ENCODE results near the gene HPSE2.

HPSE2 gene

DNA sequence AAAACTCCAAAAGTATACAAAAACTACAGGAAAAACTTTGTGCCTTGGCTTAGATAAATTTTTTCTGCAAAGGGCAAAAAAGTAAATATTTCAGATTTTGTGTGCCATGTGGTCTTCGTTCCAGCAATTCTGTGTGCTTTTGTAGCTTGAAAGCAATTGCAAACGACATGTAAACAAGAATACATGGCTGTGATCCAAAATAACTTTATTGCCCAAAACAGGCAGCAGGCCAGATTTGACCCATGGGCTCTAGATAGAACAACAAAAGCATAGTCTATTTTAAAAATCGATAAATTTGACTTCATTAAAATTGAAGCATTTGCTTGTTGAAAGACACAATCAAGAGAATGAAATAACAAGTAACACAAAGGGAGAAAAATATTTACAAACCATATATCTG is 336.6 kb downstream of the HPSE2 start:
- no peak for TF ChIP-seq TEAD4 (IDR thresholded peaks at IDR 0.05)
- no peak for TF ChIP-seq YY1 (IDR thresholded peaks at IDR 0.05; ENCODE audit: low read depth)
- TF ChIP-seq MAX (IDR thresholded peaks at IDR 0.05) = no peak
- no peak for TF ChIP-seq ZBTB7A (IDR thresholded peaks at IDR 0.05; ENCODE audit: low read depth)
- no peak for TF ChIP-seq TCF12 (IDR thresholded peaks at IDR 0.05; ENCODE audit: low read depth)
- no peak for TF ChIP-seq TAF1 (IDR thresholded peaks at IDR 0.05; ENCODE audit: low read depth)
- TF ChIP-seq EP300 (IDR thresholded peaks at IDR 0.05; ENCODE audit: borderline replicate concordance) = no peak
- no peak for TF ChIP-seq CEBPB (IDR thresholded peaks at IDR 0.05)
- TF ChIP-seq FOXM1 (IDR thresholded peaks at IDR 0.05; ENCODE audit: borderline replicate concordance, low read depth) = no peak
- TF ChIP-seq REST (IDR thresholded peaks at IDR 0.05; ENCODE audit: low read depth) = no peak
- TF ChIP-seq, protein P1, sequence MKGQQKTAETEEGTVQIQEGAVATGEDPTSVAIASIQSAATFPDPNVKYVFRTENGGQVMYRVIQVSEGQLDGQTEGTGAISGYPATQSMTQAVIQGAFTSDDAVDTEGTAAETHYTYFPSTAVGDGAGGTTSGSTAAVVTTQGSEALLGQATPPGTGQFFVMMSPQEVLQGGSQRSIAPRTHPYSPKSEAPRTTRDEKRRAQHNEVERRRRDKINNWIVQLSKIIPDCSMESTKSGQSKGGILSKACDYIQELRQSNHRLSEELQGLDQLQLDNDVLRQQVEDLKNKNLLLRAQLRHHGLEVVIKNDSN (IDR thresholded peaks at IDR 0.05) = no peak
- no peak for TF ChIP-seq EGR1 (IDR thresholded peaks at IDR 0.05)
- no peak for TF ChIP-seq RAD21 (IDR thresholded peaks at IDR 0.05; ENCODE audit: low read depth)
- no peak for TF ChIP-seq NFIC (IDR thresholded peaks at IDR 0.05)
- TF ChIP-seq CREB1 (IDR thresholded peaks at IDR 0.05; ENCODE audit: low read depth) = no peak

GRCh38 chr10:98892523-98892922 is 343.1 kb downstream of the HPSE2 start:
- TF ChIP-seq YY1 (IDR thresholded peaks at IDR 0.05; ENCODE audit: low read depth) (no peak), TAF1 (IDR thresholded peaks at IDR 0.05; ENCODE audit: low read depth) (no peak), RAD21 (IDR thresholded peaks at IDR 0.05; ENCODE audit: low read depth) (no peak), CEBPB (IDR thresholded peaks at IDR 0.05) (no peak), EGR1 (IDR thresholded peaks at IDR 0.05) (no peak), NFIC (IDR thresholded peaks at IDR 0.05) (no peak), MAX (IDR thresholded peaks at IDR 0.05) (no peak), FOXM1 (IDR thresholded peaks at IDR 0.05; ENCODE audit: borderline replicate concordance, low read depth) (no peak)

DNA sequence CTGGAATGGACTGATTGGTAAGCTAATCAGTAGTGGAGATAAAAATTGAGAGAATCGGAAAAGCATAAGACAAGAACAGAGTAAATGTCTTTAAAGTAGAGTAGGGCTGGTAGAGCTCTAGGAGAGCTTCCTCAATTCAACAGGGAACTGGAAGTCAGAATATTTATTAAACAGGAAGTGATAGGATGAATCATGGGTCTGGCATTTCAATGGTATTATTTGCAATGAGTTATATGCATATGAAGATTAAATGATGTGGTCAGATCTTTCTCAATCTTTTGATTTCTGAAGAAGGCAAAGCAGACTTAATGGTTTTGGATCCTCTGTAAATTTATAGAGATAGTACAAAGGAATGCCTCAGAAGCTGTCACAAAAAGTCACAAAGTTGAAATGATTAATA is 349.0 kb downstream of the HPSE2 start:
- TF ChIP-seq TAF1 (IDR thresholded peaks at IDR 0.05; ENCODE audit: low read depth) = no peak
- TF ChIP-seq EP300 (IDR thresholded peaks at IDR 0.05; ENCODE audit: borderline replicate concordance) = no peak
- no peak for TF ChIP-seq EGR1 (IDR thresholded peaks at IDR 0.05)
- no peak for TF ChIP-seq ZBTB7A (IDR thresholded peaks at IDR 0.05; ENCODE audit: low read depth)
- TF ChIP-seq CREB1 (IDR thresholded peaks at IDR 0.05; ENCODE audit: low read depth) = no peak
- TF ChIP-seq RAD21 (IDR thresholded peaks at IDR 0.05; ENCODE audit: low read depth) = no peak
- no peak for TF ChIP-seq TCF12 (IDR thresholded peaks at IDR 0.05; ENCODE audit: low read depth)
- no peak for TF ChIP-seq FOXM1 (IDR thresholded peaks at IDR 0.05; ENCODE audit: borderline replicate concordance, low read depth)
- TF ChIP-seq, protein P1 (IDR thresholded peaks at IDR 0.05) = no peak
- TF ChIP-seq YY1 (IDR thresholded peaks at IDR 0.05; ENCODE audit: low read depth) = no peak
- no peak for TF ChIP-seq NFIC (IDR thresholded peaks at IDR 0.05)
- TF ChIP-seq CEBPB (IDR thresholded peaks at IDR 0.05) = no peak
- no peak for TF ChIP-seq TEAD4 (IDR thresholded peaks at IDR 0.05)
- TF ChIP-seq REST (IDR thresholded peaks at IDR 0.05; ENCODE audit: low read depth) = no peak
- TF ChIP-seq MAX (IDR thresholded peaks at IDR 0.05) = no peak

GRCh38 chr10:98885378-98885777 is 350.3 kb downstream of the HPSE2 start:
- TF ChIP-seq CREB1 (IDR thresholded peaks at IDR 0.05; ENCODE audit: low read depth) (no peak), EGR1 (IDR thresholded peaks at IDR 0.05) (no peak), TEAD4 (IDR thresholded peaks at IDR 0.05) (no peak), RAD21 (IDR thresholded peaks at IDR 0.05; ENCODE audit: low read depth) (no peak), TCF12 (IDR thresholded peaks at IDR 0.05; ENCODE audit: low read depth) (no peak), TAF1 (IDR thresholded peaks at IDR 0.05; ENCODE audit: low read depth) (no peak), ZBTB7A (IDR thresholded peaks at IDR 0.05; ENCODE audit: low read depth) (no peak), CEBPB (IDR thresholded peaks at IDR 0.05) (no peak), EP300 (IDR thresholded peaks at IDR 0.05; ENCODE audit: borderline replicate concordance) (no peak), YY1 (IDR thresholded peaks at IDR 0.05; ENCODE audit: low read depth) (no peak), FOXM1 (IDR thresholded peaks at IDR 0.05; ENCODE audit: borderline replicate concordance, low read depth) (no peak), MAX (IDR thresholded peaks at IDR 0.05) (no peak)
- TF ChIP-seq, protein P1 (IDR thresholded peaks at IDR 0.05) = no peak

DNA sequence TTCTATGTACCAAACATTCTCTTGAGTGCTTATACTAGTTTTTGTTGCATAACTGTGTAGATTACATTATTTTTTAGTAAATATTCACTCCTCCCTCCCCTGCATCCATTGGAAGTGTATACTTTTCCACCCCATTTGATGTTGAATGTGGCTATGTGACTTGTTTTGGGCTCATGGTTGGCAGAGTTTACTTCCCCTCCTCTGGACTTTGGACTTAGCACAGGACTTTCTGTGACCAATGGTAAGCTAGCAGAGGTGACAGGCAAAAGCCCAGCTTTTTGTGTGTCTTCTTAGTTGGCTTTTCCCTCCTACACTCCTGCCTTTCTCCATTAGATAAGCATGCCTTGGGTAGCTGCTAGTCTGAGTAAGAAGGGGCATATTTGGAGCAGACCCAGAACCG is 353.9 kb downstream of the HPSE2 start:
- TF ChIP-seq MAX (IDR thresholded peaks at IDR 0.05) (no peak), EGR1 (IDR thresholded peaks at IDR 0.05) (no peak), TEAD4 (IDR thresholded peaks at IDR 0.05) (no peak), ZBTB7A (IDR thresholded peaks at IDR 0.05; ENCODE audit: low read depth) (no peak), FOXM1 (IDR thresholded peaks at IDR 0.05; ENCODE audit: borderline replicate concordance, low read depth) (no peak), TAF1 (IDR thresholded peaks at IDR 0.05; ENCODE audit: low read depth) (no peak), YY1 (IDR thresholded peaks at IDR 0.05; ENCODE audit: low read depth) (no peak), TCF12 (IDR thresholded peaks at IDR 0.05; ENCODE audit: low read depth) (no peak), CREB1 (IDR thresholded peaks at IDR 0.05; ENCODE audit: low read depth) (no peak)
- TF ChIP-seq, protein P1 (IDR thresholded peaks at IDR 0.05) = no peak
